AG04450 (cell line): ENCODE data around the gene S100A7A. TPM values are rescaled to one million over a fixed set of nuclear protein-coding genes. Genes with fewer than 3 reads are reported as not detected.

Source experiments
- CTCF ChIA-PET: fragments of 300-600, 350-600 bp; formaldehyde crosslinking; extraction: SDS; loops from one replicate; lab custom pipeline; 2022; ENCODE audit warnings: antibody characterized with exemption, inconsistent platforms; lab: Charles Lee
- POLR2A ChIA-PET: fragments of 350-600 bp; formaldehyde crosslinking; extraction: SDS; loops from one replicate; lab custom pipeline; 2021; ENCODE audit warnings: antibody characterized with exemption, inconsistent platforms; lab: Yijun Ruan, JAX
- DNase-seq: peaks from one replicate; pipeline ENCODE4 v3.0.0-alpha.2; 2011; ENCODE audit warnings: low read depth, low spot score
- H3K27ac ChIP-seq: one replicate; pipeline ENCODE4 v1.5.1; 2012; ENCODE audit warnings: low read depth, low read length, control low read depth
- H3K27me3 ChIP-seq: one replicate; pipeline ENCODE4 v1.6.0; 2012; ENCODE audit warnings: low read length; ENCODE audit not compliant: control insufficient read depth, insufficient read depth
- H3K4me3 ChIP-seq: 2 replicates; pipeline ENCODE4 v1.5.1; 2011; ENCODE audit warnings: mild to moderate bottlenecking, low read depth, low read length, control low read depth
- H3K9me3 ChIP-seq: 2 replicates; pipeline ENCODE4 v1.5.1; 2012; ENCODE audit warnings: low read length; ENCODE audit not compliant: control insufficient read depth, insufficient read depth
- CTCF ChIP-seq: IDR thresholded peaks from 2 replicates; pipeline ENCODE4 v1.5.1; 2011; ENCODE audit warnings: low read depth, low read length, control low read depth, inconsistent platforms
- polyA plus RNA-seq: library from polyadenylated mRNA; depleted of rRNA; stranded (reverse); fragments of >200 nt; gene quantifications from 2 replicates; pipeline ENCODE4 v1.2.3, GENCODE V29; 2011

Gene S100A7A
- polyA plus RNA-seq, 1 experiment: not detected

- Histone ChIP-seq H3K9me3 (no peaks in the 10 kb centered on the region), H3K27ac (no peak overlapping the region), H3K4me3 (no peak overlapping the region), H3K27me3 (peaks cover 4% of the 10 kb centered on the region)
- POLR2A ChIA-PET: no interaction called here
- no peak for DNase-seq
- no peak for TF ChIP-seq CTCF
- CTCF ChIA-PET: no interaction called here
These were observed 14.7 kb downstream of the S100A7A start for GRCh38 chr1:153431002-153431401.

- Histone ChIP-seq H3K9me3 (no peaks in the 10 kb centered on the region), H3K4me3 (no peak overlapping the region), H3K27ac (no peak overlapping the region), H3K27me3 (peaks cover 4% of the 10 kb centered on the region)
- no peak for DNase-seq
- ChIA-PET POLR2A (no interaction called here), CTCF (no interaction called here)
- no peak for TF ChIP-seq CTCF
These were observed 15.1 kb downstream of the S100A7A start for GRCh38 chr1:153431427-153431826.

- Histone ChIP-seq H3K9me3 (no peaks in the 10 kb centered on the region), H3K4me3 (no peak overlapping the region), H3K27me3 (peaks cover 4% of the 10 kb centered on the region), H3K27ac (no peak overlapping the region)
- POLR2A ChIA-PET: no interaction called here
- no peak for TF ChIP-seq CTCF
- no peak for DNase-seq
- CTCF ChIA-PET: no interaction called here
These were observed 15.6 kb downstream of the S100A7A start for GRCh38 chr1:153431928-153432327.

- no peak overlapping the region for H3K27ac ChIP-seq
- H3K4me3 ChIP-seq: no peak overlapping the region
- POLR2A ChIA-PET: no interaction called here
- no peak for DNase-seq
- no peaks in the 10 kb centered on the region for H3K9me3 ChIP-seq
- TF ChIP-seq CTCF: no peak
- CTCF ChIA-PET: no interaction called here
- peaks cover 4% of the 10 kb centered on the region for H3K27me3 ChIP-seq
These were observed 16.8 kb downstream of the S100A7A start for GRCh38 chr1:153432874-153433681.

- POLR2A ChIA-PET: interaction anchor here (0.6 kb wide), 1 partner anchor 558 kb away, joined by 3 read pairs; no protein-coding TSS in a partner anchor
- Histone ChIP-seq H3K27me3 (peaks cover 4% of the 10 kb centered on the region), H3K9me3 (no peaks in the 10 kb centered on the region), H3K4me3 (no peak overlapping the region), H3K27ac (no peak overlapping the region)
- TF ChIP-seq CTCF: no peak
- no peak for DNase-seq
- CTCF ChIA-PET: interaction anchor here (0.6 kb wide), 1 partner anchor 211 kb away, joined by 3 read pairs; no protein-coding TSS in a partner anchor
These were observed 18.6 kb downstream of the S100A7A start for GRCh38 chr1:153434746-153435455.
